ENCODE measurements around the gene ENG.

ENG gene

GRCh38 chr9:127816728-127817127 lies 37.7 kb downstream of the ENG start:
- Histone ChIP-seq H2AFZ (ENCODE audit: low read depth, low read length) (no peak overlapping the region), H3K4me1 (ENCODE audit: insufficient read depth, low read length) (no peaks in the 10 kb centered on the region), H3K27ac (ENCODE audit: low read length) (no peak overlapping the region), H3K27me3 (ENCODE audit: insufficient read depth, low read length, poor library complexity) (no peaks in the 10 kb centered on the region), H3K36me3 (ENCODE audit: insufficient read depth, low read length) (peaks cover 47% of the 10 kb centered on the region), H3K4me2 (ENCODE audit: insufficient read depth, low read length) (no peak overlapping the region), H3K9me3 (ENCODE audit: insufficient read depth, low read length, severe bottlenecking) (no peaks in the 10 kb centered on the region), H3K4me3 (ENCODE audit: low read depth in 1 of 2, low read length in 2 of 2) (no peak overlapping the region), H4K20me1 (ENCODE audit: insufficient read depth, low read length) (no peaks in the 10 kb centered on the region; the same call in 1 of the 2 replicates), H3K9ac (ENCODE audit: low read depth, low read length) (no peak overlapping the region), H3K79me2 (ENCODE audit: insufficient read depth, low read length) (no peaks in the 10 kb centered on the region)
- DNase-seq (no peak), ATAC-seq (ENCODE audit: insufficient read depth, low read depth) (0 out of 3 replicates have a peak, but pooled peaks have one; percentile 7)
- TF ChIP-seq EZH2 (IDR thresholded peaks at IDR 0.05; ENCODE audit: borderline replicate concordance, low read depth, low read length, severe bottlenecking), result no peak
- TF ChIP-seq CTCF (IDR thresholded peaks at IDR 0.05; ENCODE audit: borderline replicate concordance, extremely low read depth, low read length, poor library complexity, severe bottlenecking), result no peak

- H3K4me1 ChIP-seq (ENCODE audit: insufficient read depth, low read length), result no peaks in the 10 kb centered on the region
- H3K79me2 ChIP-seq (ENCODE audit: insufficient read depth, low read length), result no peaks in the 10 kb centered on the region
- no peak for TF ChIP-seq CTCF (IDR thresholded peaks at IDR 0.05; ENCODE audit: borderline replicate concordance, extremely low read depth, low read length, poor library complexity, severe bottlenecking)
- TF ChIP-seq EZH2 (IDR thresholded peaks at IDR 0.05; ENCODE audit: borderline replicate concordance, low read depth, low read length, severe bottlenecking), result no peak
- no peak overlapping the region for H3K4me2 ChIP-seq (ENCODE audit: insufficient read depth, low read length)
- DNase-seq, result no peak
- H3K27me3 ChIP-seq (ENCODE audit: insufficient read depth, low read length, poor library complexity), result no peaks in the 10 kb centered on the region
- no peak overlapping the region for H2AFZ ChIP-seq (ENCODE audit: low read depth, low read length)
- no peak overlapping the region for H3K4me3 ChIP-seq (ENCODE audit: low read depth in 1 of 2, low read length in 2 of 2)
- ATAC-seq (ENCODE audit: insufficient read depth, low read depth), result 0 out of 3 replicates have a peak, but pooled peaks have one; percentile 3
- no peaks in the 10 kb centered on the region; the same call in 1 of the 2 replicates for H4K20me1 ChIP-seq (ENCODE audit: insufficient read depth, low read length)
- no peaks in the 10 kb centered on the region for H3K9me3 ChIP-seq (ENCODE audit: insufficient read depth, low read length, severe bottlenecking)
- no peak overlapping the region for H3K27ac ChIP-seq (ENCODE audit: low read length)
- peaks cover 47% of the 10 kb centered on the region for H3K36me3 ChIP-seq (ENCODE audit: insufficient read depth, low read length)
- no peak overlapping the region for H3K9ac ChIP-seq (ENCODE audit: low read depth, low read length)
Measured at GRCh38 chr9:127816362-127816725, 38.1 kb downstream of the ENG start.

- Histone ChIP-seq H3K4me1 (ENCODE audit: insufficient read depth, low read length) (no peaks in the 10 kb centered on the region), H4K20me1 (ENCODE audit: insufficient read depth, low read length) (no peaks in the 10 kb centered on the region; the same call in 1 of the 2 replicates), H3K4me2 (ENCODE audit: insufficient read depth, low read length) (no peak overlapping the region), H2AFZ (ENCODE audit: low read depth, low read length) (no peak overlapping the region), H3K79me2 (ENCODE audit: insufficient read depth, low read length) (no peaks in the 10 kb centered on the region), H3K36me3 (ENCODE audit: insufficient read depth, low read length) (peaks cover 49% of the 10 kb centered on the region), H3K27me3 (ENCODE audit: insufficient read depth, low read length, poor library complexity) (no peaks in the 10 kb centered on the region), H3K4me3 (ENCODE audit: low read depth in 1 of 2, low read length in 2 of 2) (no peak overlapping the region), H3K9ac (ENCODE audit: low read depth, low read length) (no peak overlapping the region), H3K27ac (ENCODE audit: low read length) (no peak overlapping the region), H3K9me3 (ENCODE audit: insufficient read depth, low read length, severe bottlenecking) (no peaks in the 10 kb centered on the region)
- no peak for TF ChIP-seq CTCF (IDR thresholded peaks at IDR 0.05; ENCODE audit: borderline replicate concordance, extremely low read depth, low read length, poor library complexity, severe bottlenecking)
- TF ChIP-seq EZH2 (IDR thresholded peaks at IDR 0.05; ENCODE audit: borderline replicate concordance, low read depth, low read length, severe bottlenecking), result no peak
- no peak for DNase-seq
- no peak for ATAC-seq (ENCODE audit: insufficient read depth, low read depth)
Measured at GRCh38 chr9:127815512-127816361, 38.7 kb downstream of the ENG start.

All from DND-41 (cell line).